ENCODE data around the gene ROBO1.

ROBO1 gene

GRCh38 chr3:78825118-78825857 is 942.5 kb downstream of the ROBO1 start:
- TF ChIP-seq, protein P1, sequence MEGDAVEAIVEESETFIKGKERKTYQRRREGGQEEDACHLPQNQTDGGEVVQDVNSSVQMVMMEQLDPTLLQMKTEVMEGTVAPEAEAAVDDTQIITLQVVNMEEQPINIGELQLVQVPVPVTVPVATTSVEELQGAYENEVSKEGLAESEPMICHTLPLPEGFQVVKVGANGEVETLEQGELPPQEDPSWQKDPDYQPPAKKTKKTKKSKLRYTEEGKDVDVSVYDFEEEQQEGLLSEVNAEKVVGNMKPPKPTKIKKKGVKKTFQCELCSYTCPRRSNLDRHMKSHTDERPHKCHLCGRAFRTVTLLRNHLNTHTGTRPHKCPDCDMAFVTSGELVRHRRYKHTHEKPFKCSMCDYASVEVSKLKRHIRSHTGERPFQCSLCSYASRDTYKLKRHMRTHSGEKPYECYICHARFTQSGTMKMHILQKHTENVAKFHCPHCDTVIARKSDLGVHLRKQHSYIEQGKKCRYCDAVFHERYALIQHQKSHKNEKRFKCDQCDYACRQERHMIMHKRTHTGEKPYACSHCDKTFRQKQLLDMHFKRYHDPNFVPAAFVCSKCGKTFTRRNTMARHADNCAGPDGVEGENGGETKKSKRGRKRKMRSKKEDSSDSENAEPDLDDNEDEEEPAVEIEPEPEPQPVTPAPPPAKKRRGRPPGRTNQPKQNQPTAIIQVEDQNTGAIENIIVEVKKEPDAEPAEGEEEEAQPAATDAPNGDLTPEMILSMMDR (IDR thresholded peaks at IDR 0.05; ENCODE audit: low read depth, low read length) = no peak
- H3K4me3 ChIP-seq (ENCODE audit: low read depth, low read length) = no peak overlapping the region

- no peak overlapping the region for H3K4me3 ChIP-seq (ENCODE audit: low read depth, low read length)
- TF ChIP-seq, protein P1 (IDR thresholded peaks at IDR 0.05; ENCODE audit: low read depth, low read length) = no peak
Observed at GRCh38 chr3:78823859-78824258, 943.9 kb downstream of the ROBO1 start.

GRCh38 chr3:78823434-78823833 is 944.4 kb downstream of the ROBO1 start:
- TF ChIP-seq, protein P1 (IDR thresholded peaks at IDR 0.05; ENCODE audit: low read depth, low read length) = no peak
- no peak overlapping the region for H3K4me3 ChIP-seq (ENCODE audit: low read depth, low read length)

DNA sequence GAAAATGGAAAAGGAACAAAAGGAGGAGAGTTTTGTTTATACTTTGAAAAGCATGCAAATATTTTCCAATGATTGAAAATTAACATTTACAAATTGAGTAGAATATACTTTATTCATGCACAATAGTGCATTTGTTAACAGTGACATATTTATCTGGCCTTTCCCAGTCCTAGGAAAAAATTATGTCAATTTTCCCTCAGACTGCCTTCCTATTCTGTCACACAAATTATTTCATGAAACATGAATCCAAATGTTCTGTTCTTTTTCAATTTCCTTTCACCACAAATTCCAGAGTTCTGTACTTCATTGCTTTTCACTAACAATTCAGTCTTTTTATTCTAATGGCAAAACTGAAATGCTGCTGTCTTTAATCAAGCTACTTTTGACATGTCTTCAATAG is 945.1 kb downstream of the ROBO1 start:
- TF ChIP-seq, protein P1 (IDR thresholded peaks at IDR 0.05; ENCODE audit: low read depth, low read length) = no peak

DNA sequence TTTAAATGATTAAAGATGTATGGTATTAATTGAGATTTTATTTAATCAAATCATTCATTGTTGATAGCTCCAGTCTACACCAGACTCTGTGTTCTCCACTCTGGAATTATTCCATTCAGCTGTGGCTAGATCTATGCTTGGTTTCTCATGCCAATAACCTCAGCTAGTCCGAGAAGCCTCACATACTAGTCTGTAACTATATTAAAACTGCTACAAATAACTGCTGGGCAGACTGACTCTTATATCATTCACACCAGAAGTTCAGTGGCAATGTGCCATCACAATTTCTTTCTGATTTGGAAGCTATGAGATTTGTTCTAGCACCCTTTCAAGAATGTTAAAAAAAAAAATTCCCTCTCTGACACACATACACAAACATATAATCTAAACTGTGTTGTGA is 947.3 kb downstream of the ROBO1 start:
- H3K4me3 ChIP-seq (ENCODE audit: low read depth, low read length) = no peak overlapping the region
- TF ChIP-seq, protein P1 (IDR thresholded peaks at IDR 0.05; ENCODE audit: low read depth, low read length) = no peak

More for the DNA sequence above, 945.1 kb downstream of the ROBO1 start:
- H3K4me3 ChIP-seq (ENCODE audit: low read depth, low read length) = no peak overlapping the region

DNA sequence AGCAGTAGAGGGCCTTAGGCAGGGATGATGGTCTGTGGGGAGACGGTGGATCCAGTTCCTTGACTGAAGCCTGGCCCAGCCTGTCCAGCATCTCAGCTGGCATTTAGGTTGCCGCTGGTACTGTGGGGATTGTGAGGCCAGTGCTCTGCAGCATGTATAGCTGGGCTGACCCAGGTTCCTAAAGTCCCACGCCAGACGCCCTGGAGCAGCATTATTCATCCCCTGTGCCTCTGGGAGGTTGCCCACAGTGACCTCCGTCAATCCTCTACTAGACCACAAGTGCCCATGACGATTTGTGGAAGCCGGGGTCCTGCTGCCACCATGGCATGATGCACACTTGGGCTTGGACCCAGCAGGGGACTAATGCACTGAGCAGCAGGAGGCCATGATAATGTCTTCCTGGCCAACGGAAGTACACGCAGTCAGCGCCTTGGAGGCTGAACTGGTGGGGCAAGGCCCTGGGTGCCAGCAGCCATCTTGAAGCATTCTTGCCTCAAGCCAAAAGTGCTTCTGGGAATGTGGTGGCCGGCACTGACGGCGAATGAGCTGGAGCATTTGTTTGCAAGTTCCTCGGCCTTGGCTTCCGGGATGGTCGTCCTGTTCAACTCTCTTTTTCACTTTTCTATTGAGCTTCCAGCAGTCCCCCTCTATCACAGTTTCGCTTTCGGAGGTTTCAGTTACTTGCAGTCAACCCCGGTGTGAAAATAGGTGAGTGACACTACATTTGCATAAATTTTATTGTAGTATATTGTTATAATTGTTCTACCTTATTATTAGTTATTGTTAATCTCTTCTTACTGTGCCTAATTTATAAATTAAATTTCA is 949.4 kb downstream of the ROBO1 start:
- TF ChIP-seq, protein P1 (IDR thresholded peaks at IDR 0.05; ENCODE audit: low read depth, low read length) = no peak
- no peak overlapping the region for H3K4me3 ChIP-seq (ENCODE audit: low read depth, low read length)
